Neural cell (in vitro differentiated cells): ENCODE measurements around the gene GMPS. TPM values are rescaled to one million over a fixed set of nuclear protein-coding genes. Genes with fewer than 3 reads are reported as not detected.

Experiments
- H2AFZ ChIP-seq: fragments of 200-600, 300-800 bp; sonication (generic), shearing (Covaris generic); 2 replicates; pipeline ENCODE4 v1.6.0; 2014; ENCODE audit warnings: low read depth, mild to moderate bottlenecking, antibody characterized with exemption, low read length, moderate library complexity
- H3F3A ChIP-seq: fragments of 200-600 bp; shearing (Covaris generic); 2 replicates; pipeline ENCODE4 v1.6.1; 2016; ENCODE audit warnings: mild to moderate bottlenecking, moderate library complexity, mixed read lengths, antibody characterized with exemption, low read length; ENCODE audit not compliant: insufficient read depth, poor library complexity, severe bottlenecking
- H3K27ac ChIP-seq: fragments of 200-600, 300-800 bp; sonication (generic), shearing (Covaris generic); 2 replicates; pipeline ENCODE4 v1.5.1; 2014; ENCODE audit warnings: mild to moderate bottlenecking, low read length, moderate library complexity
- H3K27me3 ChIP-seq: fragments of 300-800, 200-600 bp; sonication (generic), shearing (Covaris generic); 2 replicates; pipeline ENCODE4 v1.6.0; 2014; ENCODE audit warnings: mild to moderate bottlenecking, low read depth, low read length, moderate library complexity; ENCODE audit not compliant: insufficient read depth
- H3K36me3 ChIP-seq: fragments of 300-800, 200-600 bp; sonication (generic), shearing (Covaris generic); 2 replicates; pipeline ENCODE4 v1.5.1; 2014; ENCODE audit warnings: mild to moderate bottlenecking, antibody characterized with exemption, low read length, moderate library complexity; ENCODE audit not compliant: insufficient read depth
- H3K4me2 ChIP-seq: fragments of 300-800, 200-600 bp; sonication (generic), shearing (Covaris generic); 2 replicates; pipeline ENCODE4 v1.6.0; 2014; ENCODE audit warnings: mild to moderate bottlenecking, low read length
- H3K4me3 ChIP-seq: fragments of 300-800, 200-600 bp; sonication (generic), shearing (Covaris generic); 2 replicates; pipeline ENCODE4 v1.5.1; 2014; ENCODE audit warnings: mild to moderate bottlenecking, low read length, moderate library complexity
- H3K79me2 ChIP-seq: fragments of 200-600 bp; shearing (Covaris generic); replicated peaks from 2 replicates; pipeline ENCODE4 v1.6.0; 2014; ENCODE audit warnings: mild to moderate bottlenecking, low read length, moderate library complexity; ENCODE audit not compliant: insufficient read depth
- H3K9ac ChIP-seq: fragments of 300-800, 200-600 bp; sonication (generic), shearing (Covaris generic); 2 replicates; pipeline ENCODE4 v1.6.1; 2016; ENCODE audit warnings: mild to moderate bottlenecking, low read length, mixed read lengths
- H3K9me2 ChIP-seq: fragments of 200-600 bp; shearing (Covaris generic); 2 replicates; pipeline ENCODE4 v1.6.1; 2016; ENCODE audit warnings: mild to moderate bottlenecking, low read length, mixed read lengths; ENCODE audit not compliant: insufficient read depth
- H3K9me3 ChIP-seq: fragments of 200-600, 300-800 bp; sonication (generic), shearing (Covaris generic); 2 replicates; pipeline ENCODE4 v1.6.1; 2016; ENCODE audit warnings: mild to moderate bottlenecking, mixed run types, low read length, moderate library complexity, mixed read lengths
- H4K20me1 ChIP-seq: fragments of 200-600 bp; shearing (Covaris generic); 2 replicates; pipeline ENCODE4 v1.6.1; 2016; ENCODE audit warnings: mild to moderate bottlenecking, mixed run types; ENCODE audit not compliant: insufficient read depth
- EP300 ChIP-seq: fragments of 450-650 bp; conservative IDR thresholded peaks from 2 replicates; pipeline ENCODE4 v1.6.1; 2014; ENCODE audit warnings: antibody characterized with exemption, mild to moderate bottlenecking, moderate library complexity; ENCODE audit not compliant: poor library complexity, severe bottlenecking
- EZH2 ChIP-seq: fragments of 200-600, 300-800 bp; shearing (Covaris generic), sonication (generic); IDR thresholded peaks from 2 replicates; pipeline ENCODE4 v1.6.1; 2014; ENCODE audit warnings: antibody characterized with exemption, low read length, borderline replicate concordance, mild to moderate bottlenecking; ENCODE audit not compliant: insufficient read depth, poor library complexity, severe bottlenecking
- MXI1 ChIP-seq: fragments of 450-650 bp; conservative IDR thresholded peaks from 2 replicates; pipeline ENCODE4 v1.6.1; 2014; ENCODE audit warnings: antibody characterized with exemption, mild to moderate bottlenecking; ENCODE audit not compliant: poor library complexity, severe bottlenecking
- POLR2AphosphoS5 ChIP-seq: IDR thresholded peaks from 2 replicates; pipeline ENCODE4 v1.6.1; 2012
- RAD21 ChIP-seq: fragments of 450-650 bp; conservative IDR thresholded peaks from 2 replicates; pipeline ENCODE4 v1.6.1; 2014; ENCODE audit warnings: antibody characterized with exemption, mild to moderate bottlenecking, moderate library complexity
- SMC3 ChIP-seq: fragments of 450-650 bp; conservative IDR thresholded peaks from 2 replicates; pipeline ENCODE4 v1.6.1; 2014; ENCODE audit warnings: antibody characterized with exemption, mild to moderate bottlenecking, moderate library complexity; ENCODE audit not compliant: poor library complexity
- TAF1 ChIP-seq: IDR thresholded peaks from 2 replicates; pipeline ENCODE4 v1.6.1; 2012; ENCODE audit warnings: low read depth
- polyA plus RNA-seq: library from polyadenylated mRNA; depleted of rRNA; stranded (reverse); fragments of >200 nt; gene quantifications from 2 replicates; pipeline ENCODE4 v1.2.3, GENCODE V29; 2014
- TF ChIP-seq, protein P1 (sequence below): fragments of 450-650 bp; IDR thresholded peaks from 2 replicates; pipeline ENCODE4 v1.5.1; 2014; ENCODE audit warnings: antibody characterized with exemption, mild to moderate bottlenecking, moderate library complexity; ENCODE audit not compliant: poor library complexity, severe bottlenecking
- TF ChIP-seq, protein P2 (sequence below): IDR thresholded peaks from 2 replicates; pipeline ENCODE4 v1.6.1; 2012; ENCODE audit warnings: borderline replicate concordance

The GMPS gene
- polyA plus RNA-seq, 1 donor from 2014 or later, result 23.7 TPM

DNA sequence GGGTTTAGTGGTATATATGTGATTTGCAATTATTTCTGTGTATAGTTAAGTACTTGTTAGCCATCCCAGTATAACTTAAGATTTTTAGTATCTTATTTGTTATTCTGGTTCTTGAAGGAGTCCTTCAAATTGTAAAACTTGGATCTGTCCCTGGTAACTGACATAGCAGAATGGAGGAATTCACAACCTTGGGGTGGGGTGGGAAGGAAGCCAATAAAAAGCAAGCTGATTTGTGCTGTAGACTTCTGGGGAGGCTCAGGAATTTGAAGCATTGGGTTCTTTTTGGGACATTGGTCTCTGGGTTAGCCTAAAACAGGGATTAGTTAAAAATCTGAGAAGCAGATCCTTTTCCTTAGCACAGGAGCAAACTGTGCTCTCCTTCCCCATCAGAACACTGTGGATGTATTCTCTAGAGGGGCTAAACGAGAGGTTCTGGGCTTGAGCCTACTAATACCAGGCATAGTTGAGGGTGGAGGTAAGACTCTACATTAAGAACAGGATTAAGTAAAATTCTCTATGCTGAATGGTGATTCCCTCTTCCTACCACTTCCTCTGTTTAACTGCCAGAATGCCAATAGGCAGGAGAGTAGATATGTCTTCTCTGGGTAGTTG, 42.2 kb downstream of the GMPS start:
- no peaks in the 10 kb centered on the region for H3K27me3 ChIP-seq
- H3K9ac ChIP-seq, result no peak overlapping the region
- no peaks in the 10 kb centered on the region for H4K20me1 ChIP-seq
- TF ChIP-seq SMC3 (no peak), POLR2AphosphoS5 (no peak), RAD21 (no peak), MXI1 (no peak), TAF1 (no peak), EZH2 (no peak), EP300 (no peak)
- TF ChIP-seq, protein P1, sequence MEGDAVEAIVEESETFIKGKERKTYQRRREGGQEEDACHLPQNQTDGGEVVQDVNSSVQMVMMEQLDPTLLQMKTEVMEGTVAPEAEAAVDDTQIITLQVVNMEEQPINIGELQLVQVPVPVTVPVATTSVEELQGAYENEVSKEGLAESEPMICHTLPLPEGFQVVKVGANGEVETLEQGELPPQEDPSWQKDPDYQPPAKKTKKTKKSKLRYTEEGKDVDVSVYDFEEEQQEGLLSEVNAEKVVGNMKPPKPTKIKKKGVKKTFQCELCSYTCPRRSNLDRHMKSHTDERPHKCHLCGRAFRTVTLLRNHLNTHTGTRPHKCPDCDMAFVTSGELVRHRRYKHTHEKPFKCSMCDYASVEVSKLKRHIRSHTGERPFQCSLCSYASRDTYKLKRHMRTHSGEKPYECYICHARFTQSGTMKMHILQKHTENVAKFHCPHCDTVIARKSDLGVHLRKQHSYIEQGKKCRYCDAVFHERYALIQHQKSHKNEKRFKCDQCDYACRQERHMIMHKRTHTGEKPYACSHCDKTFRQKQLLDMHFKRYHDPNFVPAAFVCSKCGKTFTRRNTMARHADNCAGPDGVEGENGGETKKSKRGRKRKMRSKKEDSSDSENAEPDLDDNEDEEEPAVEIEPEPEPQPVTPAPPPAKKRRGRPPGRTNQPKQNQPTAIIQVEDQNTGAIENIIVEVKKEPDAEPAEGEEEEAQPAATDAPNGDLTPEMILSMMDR, result no peak
- TF ChIP-seq, protein P2, sequence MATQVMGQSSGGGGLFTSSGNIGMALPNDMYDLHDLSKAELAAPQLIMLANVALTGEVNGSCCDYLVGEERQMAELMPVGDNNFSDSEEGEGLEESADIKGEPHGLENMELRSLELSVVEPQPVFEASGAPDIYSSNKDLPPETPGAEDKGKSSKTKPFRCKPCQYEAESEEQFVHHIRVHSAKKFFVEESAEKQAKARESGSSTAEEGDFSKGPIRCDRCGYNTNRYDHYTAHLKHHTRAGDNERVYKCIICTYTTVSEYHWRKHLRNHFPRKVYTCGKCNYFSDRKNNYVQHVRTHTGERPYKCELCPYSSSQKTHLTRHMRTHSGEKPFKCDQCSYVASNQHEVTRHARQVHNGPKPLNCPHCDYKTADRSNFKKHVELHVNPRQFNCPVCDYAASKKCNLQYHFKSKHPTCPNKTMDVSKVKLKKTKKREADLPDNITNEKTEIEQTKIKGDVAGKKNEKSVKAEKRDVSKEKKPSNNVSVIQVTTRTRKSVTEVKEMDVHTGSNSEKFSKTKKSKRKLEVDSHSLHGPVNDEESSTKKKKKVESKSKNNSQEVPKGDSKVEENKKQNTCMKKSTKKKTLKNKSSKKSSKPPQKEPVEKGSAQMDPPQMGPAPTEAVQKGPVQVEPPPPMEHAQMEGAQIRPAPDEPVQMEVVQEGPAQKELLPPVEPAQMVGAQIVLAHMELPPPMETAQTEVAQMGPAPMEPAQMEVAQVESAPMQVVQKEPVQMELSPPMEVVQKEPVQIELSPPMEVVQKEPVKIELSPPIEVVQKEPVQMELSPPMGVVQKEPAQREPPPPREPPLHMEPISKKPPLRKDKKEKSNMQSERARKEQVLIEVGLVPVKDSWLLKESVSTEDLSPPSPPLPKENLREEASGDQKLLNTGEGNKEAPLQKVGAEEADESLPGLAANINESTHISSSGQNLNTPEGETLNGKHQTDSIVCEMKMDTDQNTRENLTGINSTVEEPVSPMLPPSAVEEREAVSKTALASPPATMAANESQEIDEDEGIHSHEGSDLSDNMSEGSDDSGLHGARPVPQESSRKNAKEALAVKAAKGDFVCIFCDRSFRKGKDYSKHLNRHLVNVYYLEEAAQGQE, result no peak
- no peak overlapping the region for H3K27ac ChIP-seq
- H3K79me2 ChIP-seq, result no peaks in the 10 kb centered on the region
- no peak overlapping the region for H3K4me3 ChIP-seq
- no peaks in the 10 kb centered on the region for H3K9me2 ChIP-seq
- H2AFZ ChIP-seq, result no peak overlapping the region
- no peak overlapping the region for H3K4me2 ChIP-seq
- peaks cover 18% of the 10 kb centered on the region for H3K36me3 ChIP-seq
- H3K9me3 ChIP-seq, result no peaks in the 10 kb centered on the region
- no peaks in the 10 kb centered on the region for H3F3A ChIP-seq

DNA sequence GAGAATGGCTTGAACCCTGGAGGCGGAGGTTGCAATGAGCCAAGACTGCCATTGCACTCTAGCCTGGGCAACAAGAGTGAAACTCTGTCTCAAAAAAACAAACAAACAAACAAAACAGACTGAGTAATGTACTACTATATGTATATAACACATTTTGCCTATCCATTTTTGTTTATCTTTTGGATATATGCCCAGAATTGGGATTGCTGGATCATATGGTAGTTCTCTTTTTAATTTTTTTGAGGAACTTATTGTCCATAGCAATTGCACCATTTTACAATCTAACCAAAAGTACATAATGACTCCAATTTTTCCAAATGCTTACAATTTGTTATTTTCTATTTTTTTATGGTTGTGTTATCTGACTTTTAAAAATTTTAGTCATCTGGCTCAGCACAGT, 47.3 kb downstream of the GMPS start:
- TF ChIP-seq EP300 (no peak), POLR2AphosphoS5 (no peak), MXI1 (no peak), RAD21 (no peak), EZH2 (no peak), SMC3 (no peak)
- TF ChIP-seq, protein P1, result no peak
- TF ChIP-seq, protein P2, result no peak
- no peak overlapping the region for H3K4me3 ChIP-seq
- H3K9me3 ChIP-seq, result no peaks in the 10 kb centered on the region
- H4K20me1 ChIP-seq, result no peaks in the 10 kb centered on the region
- H3K4me2 ChIP-seq, result no peak overlapping the region
- H3K79me2 ChIP-seq, result no peaks in the 10 kb centered on the region
- no peaks in the 10 kb centered on the region for H3F3A ChIP-seq
- no peaks in the 10 kb centered on the region for H3K27me3 ChIP-seq
- H3K9me2 ChIP-seq, result no peaks in the 10 kb centered on the region
- H3K36me3 ChIP-seq, result peaks cover 13% of the 10 kb centered on the region
- no peak overlapping the region for H2AFZ ChIP-seq
- H3K27ac ChIP-seq, result no peak overlapping the region
- no peak overlapping the region for H3K9ac ChIP-seq
